Stimulated activated effector memory CD8-positive, alpha-beta T cell treated with anti-CD3 and anti-CD28 coated beads, Interleukin-12 subunit alpha, Interleukin-12 subunit beta, amount 100 ng/mL, for 72 hours (primary cell): ENCODE results near the gene LLCFC1.
A peak's percentile ranks its signal among the peaks of the same experiment; 100 is the strongest.
"Not testable (repeated sequence)": the region's sequence is repeated elsewhere in the genome, so short reads cannot be mapped to it uniquely, and the experiment has no call there.

Experiments used
- ATAC-seq: fragments of 150-1000 bp; cut with Tn5 transposase; 2 replicates; pipeline ENCODE4 v1.10.0; 2021
- DNase-seq, 2 donors: peaks; one replicate each; pipeline ENCODE4 v3.0.0; 2021 to 2022; ENCODE audit warnings: low spot score in 2 of 2
- H3K27ac Mint-ChIP-seq: one replicate; pipeline ENCODE4 v1.8.0; 2022; ENCODE audit warnings: mild to moderate bottlenecking, mixed read lengths
- H3K36me3 Mint-ChIP-seq: one replicate; pipeline ENCODE4 v1.8.0; 2022; ENCODE audit warnings: mild to moderate bottlenecking, mixed read lengths
- H3K4me1 Mint-ChIP-seq: one replicate; pipeline ENCODE4 v1.8.0; 2022; ENCODE audit warnings: mixed read lengths
- H3K4me3 Mint-ChIP-seq: one replicate; pipeline ENCODE4 v1.8.0; 2022; ENCODE audit warnings: mild to moderate bottlenecking, mixed read lengths
- H3K9me3 Mint-ChIP-seq: one replicate; pipeline ENCODE4 v1.8.0; 2022; ENCODE audit warnings: mixed read lengths

Gene LLCFC1

GRCh38 chr7:142978402-142978801 lies 39.1 kb downstream of the LLCFC1 start:
- H3K4me1 Mint-ChIP-seq, H3K27ac Mint-ChIP-seq, H3K9me3 Mint-ChIP-seq, DNase-seq, ATAC-seq, H3K4me3 Mint-ChIP-seq, H3K36me3 Mint-ChIP-seq: not testable (repeated sequence)

GRCh38 chr7:142983825-142984224 lies 44.5 kb downstream of the LLCFC1 start:
- Mint-ChIP-seq H3K9me3 (no peaks in the 10 kb centered on the region), H3K4me1 (no peaks in the 10 kb centered on the region), H3K27ac (no peak overlapping the region), H3K36me3 (no peaks in the 10 kb centered on the region), H3K4me3 (no peak overlapping the region)
- DNase-seq (no peak), ATAC-seq (peak; percentile 45)

GRCh38 chr7:142984297-142984696 lies 45.0 kb downstream of the LLCFC1 start:
- H3K4me1 Mint-ChIP-seq, result no peaks in the 10 kb centered on the region
- no peaks in the 10 kb centered on the region for H3K36me3 Mint-ChIP-seq
- no peak overlapping the region for H3K27ac Mint-ChIP-seq
- H3K9me3 Mint-ChIP-seq, result no peaks in the 10 kb centered on the region
- DNase-seq, result no peak
- H3K4me3 Mint-ChIP-seq, result no peak overlapping the region
- no peak for ATAC-seq
